HG03039 (cell line): ENCODE results near the gene CASD1.

Experiments
- ATAC-seq: cut with Tn5 transposase; IDR thresholded peaks from one replicate; pipeline ENCODE4 v1.9.1; 2021; ENCODE audit warnings: mild to moderate bottlenecking, moderate library complexity; ENCODE audit not compliant: unreplicated experiment

The CASD1 gene

DNA sequence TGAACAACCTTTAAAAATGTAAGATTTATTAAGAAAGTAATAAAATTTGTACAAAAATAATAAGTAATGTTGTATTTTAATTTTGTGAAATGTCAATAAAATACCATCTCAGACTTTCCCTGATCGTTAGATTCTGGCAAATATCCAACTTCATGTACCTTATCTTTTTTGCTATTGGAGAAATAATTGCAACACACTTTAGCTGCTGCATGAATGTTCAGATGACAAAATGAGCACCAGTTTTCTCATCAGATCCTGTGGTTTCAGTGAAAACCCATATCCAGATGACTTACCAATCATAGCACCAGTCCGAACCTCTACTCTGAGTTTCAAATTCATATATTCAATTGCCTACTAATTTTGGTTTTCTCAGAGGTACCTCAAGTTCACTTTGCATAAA is 69.9 kb downstream of the CASD1 start:
- no peak for ATAC-seq

GRCh38 chr7:94580601-94581000 is 71.0 kb downstream of the CASD1 start:
- ATAC-seq, result no peak

DNA sequence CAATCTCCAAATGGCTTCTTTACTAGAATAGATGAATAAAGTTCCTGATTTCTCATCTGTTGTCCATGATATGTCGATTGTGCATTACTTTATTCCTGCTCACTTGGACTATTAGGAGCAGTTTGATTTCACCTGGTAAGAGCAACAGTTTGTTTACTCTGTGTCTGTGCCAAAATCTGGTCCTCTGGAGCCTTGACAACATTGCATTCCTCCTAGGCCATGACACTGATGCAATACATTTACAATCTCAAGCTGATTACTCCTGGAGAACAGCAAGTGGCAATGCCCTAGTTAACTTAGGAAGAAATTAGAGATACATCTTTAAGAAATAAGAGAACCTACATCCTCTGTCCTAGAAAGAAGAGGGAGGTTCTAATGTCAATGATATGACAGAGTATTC is 74.5 kb downstream of the CASD1 start:
- no peak for ATAC-seq

DNA sequence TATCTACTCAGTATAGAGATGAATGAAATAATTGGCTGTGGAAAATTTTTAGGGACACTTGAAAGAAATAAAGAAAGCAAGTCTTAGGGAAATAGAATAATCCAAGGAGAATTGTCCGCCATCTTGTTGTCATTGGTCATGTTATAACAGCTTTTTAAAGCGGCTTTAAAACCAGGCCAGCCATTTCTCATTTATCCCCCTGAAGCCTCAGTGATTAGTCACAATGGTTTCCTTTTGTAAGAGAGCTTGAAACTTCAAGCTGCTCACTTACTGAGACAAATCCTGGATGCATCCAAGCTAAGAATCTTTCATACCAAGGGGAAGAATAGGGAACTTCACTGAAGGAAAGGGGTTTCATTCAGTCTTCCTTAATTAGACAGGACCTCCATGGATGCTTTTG is 78.5 kb downstream of the CASD1 start:
- ATAC-seq, result no peak

DNA sequence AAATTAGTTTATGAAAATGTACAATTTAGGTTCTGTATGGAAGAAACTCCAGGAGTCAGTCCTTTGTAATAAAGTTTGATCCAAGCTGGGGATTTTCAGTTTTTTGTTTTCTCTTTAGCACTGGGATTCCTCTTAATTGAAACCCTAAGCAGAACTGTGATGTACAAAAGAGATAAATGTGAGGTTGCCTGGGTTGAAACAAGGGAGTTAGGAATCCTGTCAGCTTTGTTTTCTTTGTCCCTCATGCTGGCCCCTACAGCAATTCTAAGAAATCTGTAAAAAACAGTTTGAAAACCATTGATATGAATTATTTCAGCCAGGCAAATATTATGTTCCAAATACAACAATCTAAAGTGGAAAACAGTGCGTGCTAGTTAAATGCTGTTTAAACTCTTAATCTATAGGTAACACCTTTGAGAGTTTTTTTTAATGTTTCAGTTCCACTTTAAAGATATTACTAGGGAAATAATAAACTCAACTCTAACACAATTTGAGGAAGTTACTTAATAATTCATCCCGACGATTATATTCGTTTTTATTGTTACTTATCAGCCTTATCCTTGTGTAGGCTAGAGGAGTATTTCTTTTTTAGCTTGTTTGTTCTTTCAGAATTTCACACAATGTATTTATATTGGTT is 81.0 kb downstream of the CASD1 start:
- ATAC-seq, result no peak

DNA sequence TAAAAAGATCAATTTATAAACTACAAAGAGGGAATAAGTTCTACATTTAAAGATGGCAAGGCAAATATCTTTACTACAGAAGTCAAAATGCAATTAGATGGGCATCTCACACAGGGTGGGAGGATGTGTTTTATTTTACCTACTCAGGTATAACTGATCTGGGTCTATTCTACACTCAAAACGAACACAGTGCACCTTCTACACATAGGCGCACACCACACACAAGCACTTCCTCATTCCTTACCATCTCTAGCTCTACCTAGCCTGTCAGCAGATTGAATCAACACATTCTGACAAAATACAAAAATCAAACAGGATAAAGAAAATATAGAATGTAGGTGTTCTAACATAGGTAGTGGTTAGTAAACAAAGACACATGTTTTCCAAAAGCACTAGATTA is 81.6 kb downstream of the CASD1 start:
- peak; percentile 56 for ATAC-seq

DNA sequence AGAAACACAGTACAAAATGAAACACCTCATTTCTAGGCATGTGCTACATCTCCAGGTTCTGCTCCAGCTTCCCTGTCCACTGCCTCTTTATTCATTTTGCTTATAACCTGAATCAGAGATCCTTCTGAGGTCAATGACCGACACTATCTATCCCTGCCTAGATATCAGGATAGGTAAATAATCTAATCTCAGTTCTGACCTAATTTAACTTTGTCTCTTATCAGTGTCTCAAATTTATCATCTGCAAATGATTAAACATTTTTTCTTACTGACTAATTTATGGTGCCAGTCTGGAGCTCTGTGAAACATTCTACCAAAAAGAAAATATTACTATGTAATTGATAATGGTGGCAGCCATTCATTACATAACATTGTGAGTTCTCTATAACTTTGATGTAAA is 85.3 kb downstream of the CASD1 start:
- no peak for ATAC-seq

DNA sequence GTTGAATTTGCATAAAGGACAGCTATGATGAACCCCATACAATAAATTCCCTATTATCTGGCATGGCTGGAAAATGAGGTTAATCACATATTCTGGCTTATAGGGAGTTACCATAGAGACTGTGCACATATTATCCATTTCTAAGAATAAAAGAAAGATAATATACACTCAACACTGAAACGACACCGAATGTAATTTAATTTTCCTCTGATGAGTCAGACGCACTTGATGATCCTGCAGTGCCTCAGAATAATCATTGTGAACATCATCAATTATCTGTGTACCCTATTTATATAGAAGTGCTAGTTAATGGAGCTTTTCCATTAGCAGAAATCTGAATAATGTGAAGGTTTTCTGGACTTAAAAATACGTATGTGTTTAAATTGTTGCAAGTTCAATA is 86.1 kb downstream of the CASD1 start:
- no peak for ATAC-seq

DNA sequence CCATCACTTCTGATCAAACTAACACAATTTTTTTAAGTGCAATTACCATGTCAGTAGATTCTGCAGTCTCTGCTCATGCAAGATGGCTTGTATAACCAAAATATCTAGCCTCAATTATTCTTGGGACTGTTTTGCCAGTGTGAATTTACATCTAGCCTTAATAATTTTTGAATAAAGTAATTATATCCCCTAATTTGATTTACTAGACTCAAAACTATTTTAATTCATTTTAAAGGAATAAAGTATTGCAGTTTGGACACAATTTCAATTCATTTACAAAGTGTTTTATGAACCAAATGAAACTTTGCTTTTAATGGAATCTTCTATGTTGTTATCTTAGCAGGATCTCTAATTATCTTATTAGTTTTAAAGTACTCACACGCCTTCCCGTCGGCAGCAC is 90.7 kb downstream of the CASD1 start:
- ATAC-seq, result no peak

- no peak for ATAC-seq
Measured at GRCh38 chr7:94602181-94602580, 92.6 kb downstream of the CASD1 start.

GRCh38 chr7:94605031-94605430 is 95.4 kb downstream of the CASD1 start:
- peak; percentile 69 for ATAC-seq
